ENCODE measurements around the gene ADAMTS3.

ADAMTS3 gene

GRCh38 chr4:72418458-72418857, 150.6 kb downstream of the ADAMTS3 start:
- no peak for DNase-seq (ENCODE audit: low read depth in 3 of 3)

DNA sequence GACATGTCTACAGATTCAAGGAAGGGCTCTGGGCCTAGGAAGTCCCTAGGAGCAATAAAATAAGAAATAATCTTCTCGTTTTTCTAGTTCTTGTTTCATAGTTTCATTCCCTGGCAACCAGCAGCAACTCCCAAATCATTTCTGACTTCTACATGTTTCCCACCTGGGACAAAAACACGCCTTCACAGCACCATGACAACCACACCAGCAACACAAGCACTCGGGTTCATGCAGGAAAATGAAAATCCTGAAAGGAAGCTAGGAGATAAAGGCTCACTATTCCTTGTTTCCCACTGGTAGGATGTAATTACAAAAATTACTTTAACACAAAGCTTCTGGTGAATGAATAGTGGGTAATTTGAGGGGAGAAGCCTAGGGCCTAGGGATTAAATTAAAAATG, 158.9 kb downstream of the ADAMTS3 start:
- no peak for DNase-seq (ENCODE audit: low read depth in 3 of 3)

- no peak for DNase-seq (ENCODE audit: low read depth in 3 of 3)
Observed at GRCh38 chr4:72408568-72408967, 160.5 kb downstream of the ADAMTS3 start.

- no peak for DNase-seq (ENCODE audit: low read depth in 3 of 3)
Observed at GRCh38 chr4:72405417-72405816, 163.6 kb downstream of the ADAMTS3 start.

- DNase-seq (ENCODE audit: low read depth in 3 of 3): no peak
Observed at GRCh38 chr4:72397314-72397713, 171.7 kb downstream of the ADAMTS3 start.

GRCh38 chr4:72394012-72394663, 174.9 kb downstream of the ADAMTS3 start:
- DNase-seq (ENCODE audit: low read depth in 3 of 3): no peak

- no peak for DNase-seq (ENCODE audit: low read depth in 3 of 3)
Observed at GRCh38 chr4:72391281-72391680, 177.7 kb downstream of the ADAMTS3 start.

DNA sequence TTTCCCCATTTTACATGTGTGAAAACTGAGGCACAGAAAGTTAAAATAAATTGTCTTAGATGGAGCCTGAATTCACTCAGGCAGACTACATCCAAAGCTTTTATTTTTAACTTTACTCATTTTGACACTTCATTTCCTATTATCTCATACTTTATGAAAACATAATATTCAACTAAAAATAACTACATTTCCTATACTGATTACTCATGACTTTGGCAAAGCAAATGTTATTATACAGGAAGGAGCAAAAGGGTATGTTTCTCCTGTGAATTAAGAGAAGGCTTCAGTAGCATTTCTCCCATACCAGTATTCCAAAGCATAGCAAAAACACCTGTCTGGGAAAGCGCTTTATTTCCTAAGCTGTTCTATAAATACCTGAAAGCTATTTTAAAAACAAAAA, 178.6 kb downstream of the ADAMTS3 start:
- no peak for DNase-seq (ENCODE audit: low read depth in 3 of 3)

DNA sequence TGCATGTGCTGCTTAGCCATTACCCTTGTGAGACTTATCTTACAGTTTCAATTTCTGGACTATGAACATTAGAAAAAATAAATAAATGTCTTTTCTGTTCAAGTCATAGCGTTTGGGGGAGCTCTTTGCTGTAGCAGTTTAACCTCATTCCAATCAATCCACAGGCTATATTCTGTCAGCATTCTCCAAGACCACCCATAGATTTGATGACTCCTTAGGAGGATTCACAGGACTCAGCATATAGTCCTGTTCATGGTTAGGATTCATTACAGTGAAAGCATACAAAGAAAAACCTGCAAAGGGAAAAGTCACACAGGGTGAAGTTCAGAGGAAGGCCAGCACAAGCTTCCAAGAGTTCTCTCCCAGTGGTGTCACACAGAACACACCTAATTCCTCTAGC, 180.5 kb downstream of the ADAMTS3 start:
- DNase-seq (ENCODE audit: low read depth in 3 of 3): no peak

- DNase-seq (ENCODE audit: low read depth in 3 of 3): no peak
Observed at GRCh38 chr4:72387959-72388358, 181.1 kb downstream of the ADAMTS3 start.

DNA sequence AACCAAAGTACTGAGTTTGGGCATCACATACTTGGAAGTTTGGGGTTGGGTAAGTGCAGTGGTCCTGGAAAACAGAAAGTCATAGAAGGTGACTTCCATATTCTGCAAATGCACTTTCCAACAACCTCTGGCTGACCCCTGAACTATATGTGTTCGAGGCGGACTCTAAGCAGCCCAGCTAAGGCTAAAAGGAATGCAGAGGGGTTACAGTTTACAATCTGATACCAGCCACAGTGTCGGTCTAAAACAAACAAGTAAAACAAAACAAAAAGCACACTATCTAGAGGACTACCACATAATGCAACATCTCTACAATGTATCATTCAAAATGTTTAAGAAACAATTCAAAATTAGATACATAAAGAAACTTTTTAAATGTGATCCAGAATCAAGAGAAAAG, 185.6 kb downstream of the ADAMTS3 start:
- DNase-seq (ENCODE audit: low read depth in 3 of 3): no peak

DNA sequence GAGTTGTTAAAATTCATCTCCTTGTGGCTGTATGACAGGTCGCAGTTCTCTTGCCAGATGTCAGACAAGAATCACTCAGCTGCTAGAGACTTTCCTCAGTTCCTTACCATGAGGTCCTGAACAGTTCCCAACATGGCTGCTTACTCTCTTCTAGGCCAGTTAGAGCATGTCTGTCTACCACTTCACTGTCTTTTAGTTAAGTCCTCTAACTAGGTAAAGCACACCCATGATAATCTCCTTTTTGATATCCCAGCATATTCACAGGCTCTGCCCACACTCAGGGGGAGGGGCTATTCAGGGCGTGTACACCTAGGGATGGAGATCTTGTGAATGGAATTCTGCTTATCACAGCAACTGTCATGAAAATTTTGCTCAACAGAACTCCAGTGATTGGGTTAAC, 190.1 kb downstream of the ADAMTS3 start:
- no peak for DNase-seq (ENCODE audit: low read depth in 3 of 3)

DNA sequence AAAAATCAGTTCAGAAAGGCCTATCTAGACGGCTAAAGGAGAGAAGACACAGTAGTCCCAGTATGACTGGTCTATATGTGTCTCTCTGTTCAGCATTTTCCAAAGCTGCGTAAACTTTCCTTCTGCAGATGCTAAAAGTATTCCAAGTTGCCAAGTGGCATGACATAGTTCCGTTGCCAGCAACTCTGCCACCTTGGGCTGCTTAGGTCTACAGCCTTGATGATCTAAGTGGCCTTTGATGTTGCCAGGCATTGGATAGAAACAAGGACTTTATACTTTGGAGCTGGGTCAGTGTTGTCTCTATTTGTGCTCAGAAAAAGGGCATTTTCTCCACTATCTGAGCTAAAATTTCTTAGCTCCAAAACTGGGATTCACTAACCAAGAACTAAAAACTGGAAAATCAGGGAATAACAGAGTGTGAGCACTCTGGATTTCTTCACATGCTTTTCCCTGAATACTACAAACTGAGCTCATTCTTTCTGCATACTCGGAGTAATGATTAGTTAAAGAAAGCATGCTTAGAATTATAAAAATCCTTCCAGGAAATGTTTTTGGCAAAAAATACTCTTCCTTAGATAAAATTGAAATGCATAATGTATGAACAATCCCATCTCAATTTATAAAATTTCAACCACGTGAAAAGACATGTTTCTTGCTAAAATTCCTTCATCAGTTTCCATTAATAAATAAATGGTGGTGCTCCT, 191.4 kb downstream of the ADAMTS3 start:
- no peak for DNase-seq (ENCODE audit: low read depth in 3 of 3)

DNA sequence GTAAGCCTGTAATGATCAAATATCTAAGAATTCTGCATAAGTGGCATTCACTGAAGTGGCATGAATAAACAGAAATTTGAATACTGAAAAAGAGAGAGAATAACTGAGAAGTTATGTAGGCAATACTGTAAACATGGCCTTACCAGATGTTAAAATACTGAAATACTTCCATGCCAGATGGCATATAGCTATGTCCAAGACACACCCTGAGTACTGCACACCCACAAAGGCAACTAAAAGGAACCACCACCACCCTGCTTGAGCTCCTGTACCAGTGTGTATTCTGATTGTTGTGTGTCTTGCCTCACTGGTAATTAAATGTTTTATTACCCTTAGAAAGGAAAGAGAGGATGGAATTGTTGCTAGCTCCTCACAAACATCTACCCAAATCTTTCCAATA, 192.1 kb downstream of the ADAMTS3 start:
- DNase-seq (ENCODE audit: low read depth in 3 of 3): no peak

DNA sequence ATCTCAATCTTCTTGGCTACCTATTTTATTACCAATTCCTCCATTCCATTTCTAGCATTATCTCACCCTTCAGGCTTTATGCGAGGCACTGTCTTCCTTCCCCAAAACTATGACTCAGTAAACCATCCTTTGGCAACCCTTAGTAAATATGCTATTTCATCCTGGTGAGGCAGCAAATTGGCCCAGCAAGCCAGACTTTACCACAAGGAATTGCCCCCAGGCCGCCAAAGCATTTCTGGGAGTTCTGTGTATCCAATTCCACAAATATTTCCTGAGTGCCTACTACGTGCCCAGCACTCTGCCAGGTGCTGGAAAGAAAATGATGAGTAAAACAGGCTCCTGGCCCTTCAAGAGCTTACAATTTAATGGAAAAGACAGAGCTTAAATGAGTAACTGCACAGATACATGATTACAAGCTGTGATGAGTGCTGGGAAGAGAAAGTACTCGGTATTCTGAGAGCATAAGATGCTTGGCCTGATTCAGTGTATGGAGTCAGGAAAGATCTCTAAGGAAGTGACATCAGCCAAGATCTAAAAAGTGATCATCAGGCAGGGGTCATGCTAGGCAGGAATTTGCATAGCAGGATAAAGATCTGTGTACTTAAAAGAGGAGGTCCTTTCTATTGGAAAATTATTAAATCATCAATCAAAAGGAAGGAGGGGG, 193.8 kb downstream of the ADAMTS3 start:
- DNase-seq (ENCODE audit: low read depth in 3 of 3): no peak

GRCh38 chr4:72374159-72374558, 194.9 kb downstream of the ADAMTS3 start:
- no peak for DNase-seq (ENCODE audit: low read depth in 3 of 3)

DNA sequence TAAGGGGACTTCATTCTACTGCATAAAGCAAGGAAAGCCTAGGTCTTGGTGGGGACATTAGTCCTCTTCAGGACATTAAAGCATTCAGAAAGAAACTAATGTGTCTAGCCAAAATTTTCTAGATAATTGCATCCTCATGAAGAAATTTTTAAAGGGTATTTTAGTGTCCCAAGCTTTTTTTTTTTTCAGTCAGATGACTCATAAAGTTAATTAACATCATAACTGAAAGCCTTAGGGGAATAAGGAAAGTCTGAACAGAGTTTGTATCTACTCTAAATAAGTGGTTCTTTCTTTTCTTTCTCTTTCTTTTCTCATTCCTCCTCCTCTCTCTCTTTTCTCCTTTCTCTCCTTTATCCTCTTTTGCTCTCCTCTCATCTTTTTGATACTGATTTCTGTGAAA, 202.4 kb downstream of the ADAMTS3 start:
- DNase-seq (ENCODE audit: low read depth in 3 of 3): no peak

- DNase-seq (ENCODE audit: low read depth in 3 of 3): no peak
Observed at GRCh38 chr4:72365981-72366380, 203.0 kb downstream of the ADAMTS3 start.

DNA sequence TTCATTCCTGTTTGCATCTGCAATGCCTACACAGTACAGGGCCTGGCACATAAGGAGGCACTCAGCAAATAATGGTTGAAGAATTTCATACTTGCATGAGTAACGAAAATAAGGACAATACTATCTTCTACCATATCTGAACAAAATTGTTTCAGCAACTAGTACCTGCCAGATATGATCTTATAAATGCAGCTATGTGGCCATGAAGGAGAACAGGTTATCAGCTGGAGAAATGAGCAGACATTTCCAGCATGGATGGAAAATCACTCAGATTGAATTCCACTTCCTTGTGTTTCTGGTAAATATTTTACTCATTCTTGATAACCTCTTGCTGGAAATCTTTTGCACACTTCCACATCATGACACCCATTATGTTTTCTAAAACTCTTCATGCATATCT, 204.0 kb downstream of the ADAMTS3 start:
- no peak for DNase-seq (ENCODE audit: low read depth in 3 of 3)

DNA sequence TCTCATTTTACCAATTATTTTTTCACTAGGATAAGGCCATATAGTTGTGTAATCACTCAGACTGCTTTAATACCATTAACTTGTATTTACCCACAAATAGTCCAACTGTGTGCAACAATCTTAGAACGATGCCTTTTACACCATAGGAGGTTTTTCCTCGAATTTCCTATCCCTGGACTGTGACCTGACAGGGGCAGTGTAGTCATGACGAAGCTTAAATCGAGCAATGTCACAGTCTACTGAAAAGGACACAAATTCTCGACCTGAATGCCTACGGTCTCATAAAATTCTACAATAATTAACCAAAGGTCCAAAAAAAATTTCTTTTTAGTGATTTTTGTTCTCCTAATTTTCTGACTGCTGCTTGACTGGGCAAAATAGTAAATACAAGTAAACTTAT, 208.9 kb downstream of the ADAMTS3 start:
- no peak for DNase-seq (ENCODE audit: low read depth in 3 of 3)

DNA sequence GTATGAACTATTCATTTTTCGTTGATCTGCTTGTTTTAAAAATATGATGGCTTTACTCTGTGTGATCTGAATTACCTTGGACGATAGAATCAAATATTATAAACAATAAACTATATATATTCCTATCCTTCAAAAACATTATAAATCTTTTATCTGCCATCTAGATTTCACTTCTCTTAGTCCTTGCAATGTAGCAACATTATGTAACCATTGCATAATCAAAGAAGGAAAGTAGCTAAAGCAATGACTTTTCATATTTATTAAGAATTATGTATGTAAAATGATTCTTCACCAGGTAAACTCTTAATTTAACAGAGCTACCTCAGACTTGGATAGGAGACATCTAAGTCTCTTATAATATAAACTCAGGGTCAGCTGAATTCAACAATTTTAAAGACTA, 210.5 kb downstream of the ADAMTS3 start:
- DNase-seq (ENCODE audit: low read depth in 3 of 3): no peak

DNA sequence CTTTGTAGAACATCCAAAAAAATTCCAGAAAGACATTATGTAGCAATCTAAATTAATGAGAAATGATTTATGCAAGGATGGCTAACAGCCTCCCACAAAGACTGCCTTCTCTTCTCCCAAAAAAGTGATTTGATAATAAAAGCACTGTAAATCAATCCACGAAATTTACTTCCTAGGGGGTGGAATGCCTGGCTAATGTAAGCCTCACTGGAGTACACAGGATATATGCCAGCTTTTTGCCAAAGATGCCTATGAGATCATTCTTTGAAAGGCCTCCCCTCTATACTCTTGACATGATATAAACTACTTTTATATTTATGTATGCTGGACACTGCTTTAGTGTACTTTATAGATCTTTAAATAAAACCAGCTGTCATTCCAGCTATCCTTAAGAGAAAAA, 211.1 kb downstream of the ADAMTS3 start:
- no peak for DNase-seq (ENCODE audit: low read depth in 3 of 3)

GRCh38 chr4:72352711-72353110, 216.3 kb downstream of the ADAMTS3 start:
- DNase-seq (ENCODE audit: low read depth in 3 of 3): no peak
